GM13976 (cell line): ENCODE results near the gene KIFAP3.

Source experiments
- DNase-seq: peaks from one replicate; pipeline ENCODE4 v3.0.0; 2012; ENCODE audit warnings: low spot score
- CTCF ChIP-seq: IDR thresholded peaks from 2 replicates; pipeline ENCODE4 v1.5.1; 2012; ENCODE audit warnings: borderline replicate concordance, mild to moderate bottlenecking; ENCODE audit not compliant: insufficient read depth; ENCODE audit errors: extremely low read depth, missing control alignments, control extremely low read depth
- in situ Hi-C: fragments of 300-500 bp; cut with MboI; formaldehyde crosslinking; loops from one replicate; pipeline ENCODE4 v1.12.0; 2022; ENCODE audit warnings: low sequenced_read_pairs, mixed read lengths, inconsistent platforms; ENCODE audit not compliant: unreplicated experiment

The KIFAP3 gene

GRCh38 chr1:169958987-169959386 is 115.5 kb downstream of the KIFAP3 start:
- no peak for TF ChIP-seq CTCF
- DNase-seq: no peak
- in situ Hi-C loops: no loop called here

- in situ Hi-C loops: no loop called here
- DNase-seq: no peak
- TF ChIP-seq CTCF: no peak
Measured at GRCh38 chr1:169957884-169958283, 116.6 kb downstream of the KIFAP3 start.

- DNase-seq: no peak
- no peak for TF ChIP-seq CTCF
- in situ Hi-C loops: no loop called here
Measured at GRCh38 chr1:169951108-169951507, 123.4 kb downstream of the KIFAP3 start.

GRCh38 chr1:169949139-169949538 is 125.4 kb downstream of the KIFAP3 start:
- peak; percentile 26 for DNase-seq
- in situ Hi-C loops: no loop called here
- TF ChIP-seq CTCF: no peak

GRCh38 chr1:169946206-169946605 is 128.3 kb downstream of the KIFAP3 start:
- in situ Hi-C loops: no loop called here
- no peak for TF ChIP-seq CTCF
- DNase-seq: no peak

- TF ChIP-seq CTCF: no peak
- no peak for DNase-seq
- in situ Hi-C loops: no loop called here
Measured at GRCh38 chr1:169945181-169945580, 129.3 kb downstream of the KIFAP3 start.

- DNase-seq: no peak
- TF ChIP-seq CTCF: no peak
- in situ Hi-C loops: no loop called here
Measured at GRCh38 chr1:169944621-169945020, 129.9 kb downstream of the KIFAP3 start.
